GM12865 (cell line): ENCODE measurements around the gene ERN2.
"Not testable (repeated sequence)": the region's sequence is repeated elsewhere in the genome, so short reads cannot be mapped to it uniquely, and the experiment has no call there.

Experiments
- DNase-seq: peaks from one replicate; pipeline ENCODE4 v3.0.0; 2010; ENCODE audit warnings: low read depth
- H3K4me3 ChIP-seq: 2 replicates; pipeline ENCODE4 v1.5.1; 2011; ENCODE audit warnings: mild to moderate bottlenecking, low read depth, low read length, control low read depth
- TF ChIP-seq, protein P1 (sequence below): IDR thresholded peaks from 2 replicates; pipeline ENCODE4 v1.5.1; 2011; ENCODE audit warnings: low read length, control low read depth, low read depth, inconsistent platforms; ENCODE audit not compliant: insufficient read depth; ENCODE audit errors: missing control alignments

ERN2 gene

DNA sequence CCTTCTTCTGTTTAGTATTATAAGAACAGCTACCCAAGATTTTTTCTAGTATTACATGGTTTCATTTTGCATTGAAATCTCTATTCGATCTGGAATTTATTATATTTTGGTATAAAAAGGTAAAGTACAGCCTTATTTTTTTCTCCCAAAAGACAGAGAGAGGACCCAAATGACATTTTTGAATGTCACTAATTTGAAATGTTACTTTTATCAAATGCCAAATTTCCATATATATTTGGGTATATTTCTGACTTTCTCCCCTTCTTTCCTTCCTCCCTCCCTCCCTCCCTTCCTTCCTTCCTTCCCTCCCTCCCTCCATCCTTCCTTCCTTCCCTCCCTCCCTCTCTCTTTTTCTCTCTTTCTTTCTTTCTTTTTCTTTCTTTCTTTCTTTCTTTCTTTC, 35.6 kb upstream of the ERN2 start:
- TF ChIP-seq, protein P1, sequence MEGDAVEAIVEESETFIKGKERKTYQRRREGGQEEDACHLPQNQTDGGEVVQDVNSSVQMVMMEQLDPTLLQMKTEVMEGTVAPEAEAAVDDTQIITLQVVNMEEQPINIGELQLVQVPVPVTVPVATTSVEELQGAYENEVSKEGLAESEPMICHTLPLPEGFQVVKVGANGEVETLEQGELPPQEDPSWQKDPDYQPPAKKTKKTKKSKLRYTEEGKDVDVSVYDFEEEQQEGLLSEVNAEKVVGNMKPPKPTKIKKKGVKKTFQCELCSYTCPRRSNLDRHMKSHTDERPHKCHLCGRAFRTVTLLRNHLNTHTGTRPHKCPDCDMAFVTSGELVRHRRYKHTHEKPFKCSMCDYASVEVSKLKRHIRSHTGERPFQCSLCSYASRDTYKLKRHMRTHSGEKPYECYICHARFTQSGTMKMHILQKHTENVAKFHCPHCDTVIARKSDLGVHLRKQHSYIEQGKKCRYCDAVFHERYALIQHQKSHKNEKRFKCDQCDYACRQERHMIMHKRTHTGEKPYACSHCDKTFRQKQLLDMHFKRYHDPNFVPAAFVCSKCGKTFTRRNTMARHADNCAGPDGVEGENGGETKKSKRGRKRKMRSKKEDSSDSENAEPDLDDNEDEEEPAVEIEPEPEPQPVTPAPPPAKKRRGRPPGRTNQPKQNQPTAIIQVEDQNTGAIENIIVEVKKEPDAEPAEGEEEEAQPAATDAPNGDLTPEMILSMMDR, result no peak
- H3K4me3 ChIP-seq, result no peak overlapping the region
- DNase-seq, result no peak

DNA sequence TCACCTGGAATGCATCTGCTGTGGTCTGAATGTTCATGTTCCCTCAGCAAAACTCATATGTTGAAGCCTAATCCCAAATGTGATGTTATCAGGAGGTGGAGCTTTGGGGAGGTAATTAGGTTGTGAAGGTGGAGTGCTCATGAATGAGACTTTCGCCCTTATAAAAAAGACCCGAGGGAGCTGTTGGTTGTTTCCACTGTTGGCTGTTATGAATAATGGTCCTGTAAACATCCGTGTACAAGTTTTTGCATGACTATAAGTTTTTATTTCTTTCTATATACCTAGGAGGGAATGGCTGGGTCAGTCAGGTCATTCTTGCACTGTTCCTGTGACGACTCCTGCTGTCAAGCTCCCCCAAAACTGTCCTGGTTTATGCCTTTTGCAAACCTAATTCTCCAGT, 32.2 kb upstream of the ERN2 start:
- DNase-seq, result no peak
- no peak overlapping the region for H3K4me3 ChIP-seq
- TF ChIP-seq, protein P1, result no peak

DNA sequence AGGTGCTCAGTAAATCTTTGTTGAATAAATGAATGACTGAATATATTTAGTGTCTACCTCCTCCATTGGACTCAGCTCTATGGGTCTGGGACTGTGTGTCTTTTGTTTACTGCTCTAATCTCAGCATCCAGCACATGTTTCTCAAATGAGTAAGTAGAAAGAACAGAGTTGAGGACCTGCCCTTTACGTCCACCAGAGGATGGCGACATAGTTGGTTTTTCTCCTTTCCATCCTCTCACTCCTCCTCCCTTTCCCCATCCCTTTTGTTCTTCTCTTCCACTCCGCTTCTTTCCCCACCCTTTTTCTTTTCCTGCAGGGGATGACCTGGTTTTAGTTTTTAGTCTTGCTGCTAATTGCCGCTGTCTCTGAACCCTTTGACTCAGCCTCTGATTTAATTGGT, 29.7 kb upstream of the ERN2 start:
- DNase-seq, result no peak
- TF ChIP-seq, protein P1, result no peak
- no peak overlapping the region for H3K4me3 ChIP-seq

DNA sequence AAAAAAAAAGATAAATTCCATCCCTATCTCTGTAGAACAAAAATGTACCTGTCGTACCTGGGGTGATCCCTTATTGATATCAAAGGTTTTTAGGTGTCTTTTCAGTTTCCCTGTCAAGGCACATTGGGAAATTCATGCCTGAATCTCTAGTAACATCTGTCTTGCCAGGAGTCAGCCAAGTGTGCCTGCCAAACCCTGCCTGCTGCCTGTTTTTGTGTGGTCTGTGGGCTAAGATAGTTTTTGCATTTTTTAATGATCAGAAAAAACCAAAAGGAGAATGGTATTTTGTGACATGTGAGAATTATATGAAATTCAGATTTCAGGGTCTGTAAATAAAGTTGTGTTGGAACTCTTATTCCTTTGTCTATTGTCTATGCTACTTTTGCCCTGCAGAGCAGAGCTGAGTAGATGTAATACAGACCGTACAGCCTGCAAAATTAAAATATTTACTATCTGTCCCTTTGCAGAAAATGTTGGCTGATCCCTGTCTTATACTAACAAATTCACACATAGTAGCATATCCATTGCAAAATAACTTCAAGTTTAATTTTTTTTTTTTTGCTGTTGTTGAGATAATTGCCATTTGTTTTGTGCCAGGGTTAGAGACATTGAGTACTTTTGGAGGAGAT, 28.8 kb upstream of the ERN2 start:
- no peak overlapping the region for H3K4me3 ChIP-seq
- no peak for DNase-seq
- TF ChIP-seq, protein P1, result no peak

DNA sequence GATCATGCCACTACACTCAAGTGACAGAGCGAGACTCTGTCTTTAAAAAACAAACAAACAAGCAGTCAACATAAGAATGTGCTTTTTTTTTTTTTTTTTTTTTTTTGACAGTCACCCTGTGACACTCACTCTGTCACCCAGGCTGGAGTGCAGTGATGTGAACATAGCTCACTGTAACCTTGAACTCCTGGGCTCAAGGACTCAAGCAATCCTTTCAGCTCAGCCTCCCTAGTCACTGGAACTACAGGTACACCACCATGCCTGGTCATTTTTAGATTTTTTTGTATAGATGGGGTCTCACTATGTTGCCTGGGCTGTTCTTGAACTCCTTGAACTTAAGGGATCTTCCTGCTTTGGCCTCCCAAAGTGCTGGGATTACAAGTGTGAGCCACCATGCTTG, 26.5 kb upstream of the ERN2 start:
- TF ChIP-seq, protein P1, result no peak
- DNase-seq, result no peak
- no peak overlapping the region for H3K4me3 ChIP-seq

DNA sequence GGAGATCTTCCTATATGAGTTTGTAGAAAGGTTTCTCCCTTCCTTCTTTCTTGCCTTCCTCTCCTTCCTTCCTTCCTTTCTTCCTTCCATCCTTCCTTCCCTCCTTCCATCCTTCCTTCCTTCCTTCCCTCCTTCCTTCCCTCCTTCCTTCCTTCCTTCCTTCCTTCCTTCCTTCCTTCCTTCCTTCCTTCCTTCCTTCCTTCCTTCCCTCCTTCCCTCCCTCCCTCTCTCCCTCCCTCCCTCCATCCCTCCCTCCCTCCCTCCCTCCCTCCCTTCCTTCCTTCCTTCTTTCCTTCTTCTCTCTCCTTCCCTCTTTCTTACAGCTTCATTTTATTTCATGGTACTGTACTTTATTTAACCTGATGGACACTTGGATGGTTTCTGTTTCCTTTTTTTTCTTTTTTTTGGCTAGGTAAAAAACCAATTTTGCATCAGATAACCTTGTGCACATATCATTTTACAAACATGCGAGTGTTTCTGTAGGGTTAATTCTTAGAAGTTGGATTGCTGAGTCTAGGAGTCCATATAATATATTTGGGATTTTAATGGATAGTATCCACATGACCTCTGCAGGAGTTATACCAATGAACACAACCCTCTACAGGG, 24.5 kb upstream of the ERN2 start:
- DNase-seq, H3K4me3 ChIP-seq: not testable (repeated sequence)

DNA sequence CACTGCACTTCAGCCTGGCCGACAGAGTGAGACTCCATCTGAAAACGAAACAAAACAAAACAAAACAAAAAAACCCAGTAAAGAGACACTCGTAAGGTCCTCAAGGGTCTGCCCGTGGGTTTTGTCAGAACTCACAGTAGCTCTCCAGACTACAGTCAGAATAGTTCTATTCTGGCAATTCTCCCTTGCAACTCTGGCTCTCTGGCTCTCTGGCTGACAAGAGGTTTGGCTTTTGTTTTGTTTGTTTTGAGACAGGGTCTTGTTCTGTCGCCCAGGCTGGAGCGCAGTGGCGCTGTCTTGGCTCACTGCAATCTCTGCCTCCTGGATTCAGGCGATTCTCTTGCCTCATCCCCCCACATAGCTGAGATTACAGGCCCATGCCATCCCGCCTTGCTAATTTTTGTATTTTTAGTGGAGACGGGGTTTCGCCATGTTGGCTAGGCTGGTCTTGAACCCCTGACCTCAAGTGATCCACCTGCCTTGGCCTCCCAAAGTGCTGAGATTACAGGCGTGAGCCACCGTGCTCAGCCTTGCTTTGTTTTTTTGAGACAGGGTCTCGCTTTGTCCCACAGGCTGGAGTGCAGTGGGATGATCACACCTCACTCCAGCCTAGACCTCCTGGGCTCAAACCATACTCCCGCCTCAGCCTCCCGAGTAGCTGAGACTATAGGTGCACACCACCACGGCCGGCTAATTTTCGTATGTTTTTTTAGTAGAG, 21.3 kb upstream of the ERN2 start:
- TF ChIP-seq, protein P1, result no peak
- no peak for DNase-seq
- H3K4me3 ChIP-seq, result no peak overlapping the region
